ENCODE measurements around the gene GLIPR2. TPM values are rescaled to one million over a fixed set of nuclear protein-coding genes. Genes with fewer than 3 reads are reported as not detected.
"Not testable (repeated sequence)": the region's sequence is repeated elsewhere in the genome, so short reads cannot be mapped to it uniquely, and the experiment has no call there.

The GLIPR2 gene
- polyA plus RNA-seq, 1 of the 3 experiments (the other 2 are of a cell fraction): 38.3 TPM

DNA sequence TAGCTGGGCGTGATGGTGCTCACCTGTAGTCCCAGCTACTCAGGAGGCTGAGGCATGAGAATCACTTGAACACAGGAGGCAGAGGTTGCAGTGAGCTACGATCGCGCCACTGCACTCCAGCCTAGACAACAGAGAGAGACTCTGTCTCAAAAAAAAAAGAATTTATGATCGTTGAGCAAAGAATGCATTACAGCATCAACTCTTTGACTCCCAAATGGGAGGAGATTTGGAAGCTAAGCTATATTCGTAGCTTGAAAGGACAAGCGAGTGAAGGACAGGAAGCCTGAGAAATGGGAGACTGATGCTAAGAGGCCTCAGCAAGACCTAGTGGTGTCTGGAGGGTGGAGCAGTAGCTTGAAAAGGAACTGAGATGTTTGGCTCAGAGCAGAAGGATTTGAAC, 22.4 kb downstream of the GLIPR2 start:
- no peak overlapping the region for H3K9ac ChIP-seq
- CTCF ChIA-PET: interaction anchor here (1.4 to 1.7 kb wide), 2 partner anchors 8 to 56 kb away, joined by 4 to 5 read pairs; no protein-coding TSS in a partner anchor
- no peak overlapping the region for H3K4me3 ChIP-seq (ENCODE audit: low read depth in 2 of 2, low read length in 1 of 2)
- H3K9me3 ChIP-seq: no peaks in the 10 kb centered on the region
- H3K27me3 ChIP-seq (ENCODE audit: insufficient read depth): no peaks in the 10 kb centered on the region
- H3K4me1 ChIP-seq (ENCODE audit: control insufficient read depth in 1 of 2, insufficient read depth in 2 of 2, low read depth in 1 of 2, low read length in 1 of 2): peaks cover 31 to 48% of the 10 kb centered on the region in 2 experiments; a peak in 3 of 4 replicates
- DNase-seq: no peak
- H3F3A ChIP-seq (replicated peaks; ENCODE audit: insufficient read depth): peaks cover 42% of the 10 kb centered on the region
- H3K9me2 ChIP-seq: no peaks in the 10 kb centered on the region
- H3K27ac ChIP-seq (ENCODE audit: low read depth in 2 of 2, low read length in 1 of 2): peak overlapping the region in 1 of 2 experiments; percentile 44; a peak in 2 of 4 replicates
- H4K20me1 ChIP-seq (ENCODE audit: insufficient read depth): no peaks in the 10 kb centered on the region
- WGBS (ENCODE audit: low lambda C conversion rate): 86% methylated on average over 7 of the region's 7 CpGs
- POLR2A ChIA-PET: no interaction called here
- no peak for TF ChIP-seq FOSL2 (IDR thresholded peaks at IDR 0.05; ENCODE audit: borderline replicate concordance, low read depth)
- TF ChIP-seq FOXM1 (IDR thresholded peaks at IDR 0.05; ENCODE audit: low read depth): no peak
- no peak for TF ChIP-seq ELF1 (IDR thresholded peaks at IDR 0.05)
- no peak for TF ChIP-seq SIN3A (IDR thresholded peaks at IDR 0.05; ENCODE audit: borderline replicate concordance, low read depth, low read length)
- no peak for TF ChIP-seq POLR2AphosphoS5 (IDR thresholded peaks at IDR 0.05; ENCODE audit: low read depth, low read length)
- TF ChIP-seq, protein P1, sequence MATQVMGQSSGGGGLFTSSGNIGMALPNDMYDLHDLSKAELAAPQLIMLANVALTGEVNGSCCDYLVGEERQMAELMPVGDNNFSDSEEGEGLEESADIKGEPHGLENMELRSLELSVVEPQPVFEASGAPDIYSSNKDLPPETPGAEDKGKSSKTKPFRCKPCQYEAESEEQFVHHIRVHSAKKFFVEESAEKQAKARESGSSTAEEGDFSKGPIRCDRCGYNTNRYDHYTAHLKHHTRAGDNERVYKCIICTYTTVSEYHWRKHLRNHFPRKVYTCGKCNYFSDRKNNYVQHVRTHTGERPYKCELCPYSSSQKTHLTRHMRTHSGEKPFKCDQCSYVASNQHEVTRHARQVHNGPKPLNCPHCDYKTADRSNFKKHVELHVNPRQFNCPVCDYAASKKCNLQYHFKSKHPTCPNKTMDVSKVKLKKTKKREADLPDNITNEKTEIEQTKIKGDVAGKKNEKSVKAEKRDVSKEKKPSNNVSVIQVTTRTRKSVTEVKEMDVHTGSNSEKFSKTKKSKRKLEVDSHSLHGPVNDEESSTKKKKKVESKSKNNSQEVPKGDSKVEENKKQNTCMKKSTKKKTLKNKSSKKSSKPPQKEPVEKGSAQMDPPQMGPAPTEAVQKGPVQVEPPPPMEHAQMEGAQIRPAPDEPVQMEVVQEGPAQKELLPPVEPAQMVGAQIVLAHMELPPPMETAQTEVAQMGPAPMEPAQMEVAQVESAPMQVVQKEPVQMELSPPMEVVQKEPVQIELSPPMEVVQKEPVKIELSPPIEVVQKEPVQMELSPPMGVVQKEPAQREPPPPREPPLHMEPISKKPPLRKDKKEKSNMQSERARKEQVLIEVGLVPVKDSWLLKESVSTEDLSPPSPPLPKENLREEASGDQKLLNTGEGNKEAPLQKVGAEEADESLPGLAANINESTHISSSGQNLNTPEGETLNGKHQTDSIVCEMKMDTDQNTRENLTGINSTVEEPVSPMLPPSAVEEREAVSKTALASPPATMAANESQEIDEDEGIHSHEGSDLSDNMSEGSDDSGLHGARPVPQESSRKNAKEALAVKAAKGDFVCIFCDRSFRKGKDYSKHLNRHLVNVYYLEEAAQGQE (IDR thresholded peaks at IDR 0.05; ENCODE audit: low read depth, low read length): no peak
- H3K36me3 ChIP-seq (replicated peaks in 1 of 2; ENCODE audit: control insufficient read depth in 1 of 2, insufficient read depth in 2 of 2, low read length in 1 of 2): peaks cover 0 to 30% of the 10 kb centered on the region in 2 experiments
- no peak overlapping the region for H2AFZ ChIP-seq (ENCODE audit: low read depth)
- H3K4me2 ChIP-seq: no peak overlapping the region
- H3K79me2 ChIP-seq (ENCODE audit: insufficient read depth): no peaks in the 10 kb centered on the region; the same call in 1 of the 2 replicates

DNA sequence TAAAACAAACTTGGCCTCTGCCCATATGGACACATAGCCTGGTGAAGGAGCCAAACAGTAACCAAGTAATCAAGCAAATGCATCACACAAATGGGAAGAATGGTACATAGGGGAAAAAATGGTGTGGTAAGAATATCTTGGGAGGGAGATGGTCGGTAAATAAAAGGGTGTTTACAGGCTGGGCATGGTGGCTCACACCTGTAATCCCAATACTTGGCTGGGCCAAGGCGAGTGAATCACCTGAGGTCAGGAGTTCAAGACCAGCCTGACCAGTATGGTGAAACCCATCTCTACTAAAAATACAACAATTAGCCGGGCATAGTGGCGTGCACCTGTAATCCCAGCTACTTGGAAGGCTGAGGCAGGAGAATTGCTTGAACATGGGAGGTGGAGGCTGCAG, 23.0 kb downstream of the GLIPR2 start:
- Histone ChIP-seq H3K36me3 (replicated peaks in 1 of 2; ENCODE audit: control insufficient read depth in 1 of 2, insufficient read depth in 2 of 2, low read length in 1 of 2) (peaks cover 0 to 30% of the 10 kb centered on the region in 2 experiments), H3K27ac (ENCODE audit: low read depth in 2 of 2, low read length in 1 of 2) (peak overlapping the region in 1 of 2 experiments; percentile 44; a peak in 2 of 4 replicates), H3K4me1 (ENCODE audit: control insufficient read depth in 1 of 2, insufficient read depth in 2 of 2, low read depth in 1 of 2, low read length in 1 of 2) (peaks cover 28 to 52% of the 10 kb centered on the region in 2 experiments; a peak in 3 of 4 replicates), H3F3A (replicated peaks; ENCODE audit: insufficient read depth) (peaks cover 43% of the 10 kb centered on the region)
- H3K79me2 ChIP-seq (ENCODE audit: insufficient read depth); H2AFZ ChIP-seq (ENCODE audit: low read depth); POLR2A ChIA-PET; H3K9me2 ChIP-seq; H3K27me3 ChIP-seq (ENCODE audit: insufficient read depth); H3K9me3 ChIP-seq; H4K20me1 ChIP-seq (ENCODE audit: insufficient read depth); H3K4me3 ChIP-seq (ENCODE audit: low read depth in 2 of 2, low read length in 1 of 2); H3K9ac ChIP-seq; DNase-seq; H3K4me2 ChIP-seq: not testable (repeated sequence)
- CTCF ChIA-PET: interaction anchor here (1.7 kb wide), 1 partner anchor 56 kb away, joined by 5 read pairs; no protein-coding TSS in a partner anchor
- 91% methylated on average over 4 of the region's 4 CpGs for WGBS (ENCODE audit: low lambda C conversion rate)

DNA sequence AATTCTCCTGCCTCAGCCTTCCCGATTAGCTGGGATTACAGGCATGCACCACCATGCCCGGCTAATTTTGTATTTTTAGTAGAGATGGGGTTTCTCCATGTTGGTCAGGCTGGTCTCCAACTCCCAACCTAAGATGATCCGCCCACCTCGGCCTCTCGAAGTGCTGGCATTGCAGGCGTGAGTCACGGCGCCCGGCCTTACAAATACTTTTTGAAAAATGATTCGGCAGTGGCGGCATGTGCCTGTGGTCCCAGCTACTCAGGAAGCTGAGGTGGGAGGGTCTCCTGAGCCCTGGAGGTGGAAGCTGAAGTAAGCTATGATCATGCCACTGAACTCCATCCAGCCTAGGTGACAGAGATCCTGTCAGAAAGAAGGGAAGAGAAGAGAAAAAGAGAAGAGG, 23.6 kb downstream of the GLIPR2 start:
- Histone ChIP-seq H3K36me3 (replicated peaks in 1 of 2; ENCODE audit: control insufficient read depth in 1 of 2, insufficient read depth in 2 of 2, low read length in 1 of 2) (peaks cover 0 to 28% of the 10 kb centered on the region in 2 experiments), H3K27ac (ENCODE audit: low read depth in 2 of 2, low read length in 1 of 2) (peak overlapping the region in 1 of 2 experiments; percentile 81; a peak in 1 of 4 replicates), H3K4me1 (ENCODE audit: control insufficient read depth in 1 of 2, insufficient read depth in 2 of 2, low read depth in 1 of 2, low read length in 1 of 2) (peaks cover 26 to 50% of the 10 kb centered on the region in 2 experiments; a peak in 3 of 4 replicates), H3F3A (replicated peaks; ENCODE audit: insufficient read depth) (peaks cover 43% of the 10 kb centered on the region)
- H2AFZ ChIP-seq (ENCODE audit: low read depth); H3K27me3 ChIP-seq (ENCODE audit: insufficient read depth); H3K9me2 ChIP-seq; H3K4me2 ChIP-seq; POLR2A ChIA-PET; H3K4me3 ChIP-seq (ENCODE audit: low read depth in 2 of 2, low read length in 1 of 2); H4K20me1 ChIP-seq (ENCODE audit: insufficient read depth); H3K9ac ChIP-seq; H3K79me2 ChIP-seq (ENCODE audit: insufficient read depth); H3K9me3 ChIP-seq; DNase-seq: not testable (repeated sequence)
- WGBS (ENCODE audit: low lambda C conversion rate): 82% methylated on average over 11 of the region's 11 CpGs
- CTCF ChIA-PET: interaction anchor here (1.7 to 2.2 kb wide), 2 partner anchors 13 to 57 kb away, joined by 5 to 6 read pairs; no protein-coding TSS in a partner anchor

Measured in SK-N-SH (cell line).